Ureter (tissue), 1 donor: ENCODE data around the gene RNF208. TPM values are rescaled to one million over a fixed set of nuclear protein-coding genes. Genes with fewer than 3 reads are reported as not detected.

Experiments
- DNase-seq: peaks from one replicate; pipeline ENCODE4 v3.0.0-alpha.2; 2020; ENCODE audit warnings: low spot score
- total RNA-seq: library from RNA; stranded (reverse); gene quantifications from one replicate; pipeline ENCODE4 v1.2.4, GENCODE V29; 2023
- donor health status: DM: yes; HTN: yes; CAD: no.

RNF208 gene
- total RNA-seq, 1 donor from 2014 or later = 6.5 TPM

DNA sequence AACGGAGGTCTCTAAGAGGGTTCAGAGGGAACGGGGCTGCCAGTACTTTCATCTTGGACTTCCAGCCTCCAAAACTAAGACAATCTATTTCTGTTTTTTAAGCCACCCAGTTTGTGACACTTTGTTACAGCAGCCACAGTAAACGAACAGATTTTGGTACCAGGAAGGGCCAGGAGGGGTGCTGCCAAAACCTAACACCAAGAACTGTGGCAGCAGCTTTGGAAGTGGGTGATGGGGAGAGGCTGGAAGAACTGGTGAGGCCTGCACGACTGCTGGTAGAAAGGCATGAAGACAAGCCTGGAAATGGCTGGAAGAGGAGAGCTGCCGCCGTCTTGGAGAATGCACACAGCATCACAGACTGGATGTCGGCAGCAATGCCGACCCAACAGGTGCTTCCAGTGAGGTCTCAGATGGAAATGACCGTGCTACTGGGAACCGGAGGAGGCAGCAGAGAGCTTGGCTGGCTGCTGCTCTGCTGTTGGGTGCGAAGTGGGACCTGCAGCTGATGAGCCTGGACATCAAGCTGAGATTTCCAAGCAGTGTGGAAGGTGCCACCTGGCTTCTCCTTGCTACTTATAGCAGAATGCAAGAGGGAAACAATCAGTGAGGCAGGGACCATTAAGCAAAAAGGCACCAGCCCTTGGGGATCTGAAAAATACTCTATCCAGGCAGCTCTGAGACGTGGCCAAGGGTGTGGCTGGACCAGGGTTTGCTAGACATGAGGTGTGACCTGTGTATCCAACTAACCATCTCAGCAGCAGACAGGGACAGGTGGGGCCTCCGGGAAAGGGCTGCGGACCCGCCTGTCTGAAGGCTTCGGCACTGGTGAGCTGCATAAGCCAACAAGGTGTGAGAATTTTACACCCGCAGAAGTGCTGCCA, 45.5 kb downstream of the RNF208 start:
- no peak for DNase-seq

DNA sequence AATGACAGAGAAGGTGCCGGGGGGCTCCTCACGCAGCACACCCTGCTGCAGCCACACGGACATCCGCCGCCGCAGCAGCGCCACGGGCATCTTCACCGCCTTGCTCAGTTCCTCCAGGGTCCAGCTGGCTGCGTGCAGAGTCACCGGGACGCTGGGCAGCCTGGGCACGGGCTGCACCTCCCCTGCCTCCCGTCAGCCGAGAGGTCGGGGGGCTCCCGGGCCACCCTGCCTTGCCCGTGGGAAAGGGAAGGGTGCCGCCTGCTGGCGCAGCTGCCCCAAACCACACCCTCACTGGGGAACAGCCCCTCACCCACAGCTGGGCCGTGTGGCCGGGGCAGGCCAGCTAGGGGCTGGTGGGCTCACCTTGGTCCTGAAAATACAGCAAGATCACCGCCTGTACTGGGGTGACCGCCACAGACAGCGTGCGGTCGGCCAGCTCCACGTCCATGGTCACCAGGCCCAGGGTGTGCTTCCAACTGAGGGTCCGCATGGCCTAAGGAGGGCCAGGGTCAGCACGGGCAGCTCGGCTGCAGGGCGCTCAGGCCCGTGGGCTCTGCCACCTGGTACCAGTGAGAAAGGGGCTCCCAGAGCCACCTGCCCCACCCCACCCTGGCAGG, 46.6 kb downstream of the RNF208 start:
- DNase-seq = no peak

DNA sequence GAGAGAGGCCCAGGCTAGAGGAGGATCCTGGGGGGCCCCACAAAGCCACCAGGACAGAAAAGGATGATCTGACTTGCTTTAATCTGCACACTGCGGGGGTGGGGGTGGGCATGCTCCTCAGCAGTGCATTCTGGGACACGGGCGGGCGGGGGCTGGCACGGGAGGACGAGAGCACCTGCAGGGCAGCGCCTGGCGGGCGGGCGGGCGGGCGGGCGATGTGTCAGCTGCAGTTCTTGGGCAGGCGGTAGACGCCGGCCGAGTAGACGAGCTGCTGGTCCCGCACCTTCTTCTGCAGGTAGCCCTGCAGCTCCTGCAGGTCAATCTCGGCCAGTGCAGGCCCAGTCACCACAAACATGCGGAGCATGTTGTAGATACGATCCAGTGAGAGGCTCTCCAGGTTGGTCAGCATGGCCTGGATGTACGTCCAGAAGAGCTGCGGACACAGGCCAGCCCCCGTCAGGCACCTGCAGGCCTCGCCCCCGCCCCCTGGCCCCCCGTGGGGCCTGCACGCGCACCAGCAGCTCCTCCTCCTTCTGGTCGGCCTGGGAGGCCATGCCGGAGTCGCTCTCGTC, 47.2 kb downstream of the RNF208 start:
- no peak for DNase-seq

DNA sequence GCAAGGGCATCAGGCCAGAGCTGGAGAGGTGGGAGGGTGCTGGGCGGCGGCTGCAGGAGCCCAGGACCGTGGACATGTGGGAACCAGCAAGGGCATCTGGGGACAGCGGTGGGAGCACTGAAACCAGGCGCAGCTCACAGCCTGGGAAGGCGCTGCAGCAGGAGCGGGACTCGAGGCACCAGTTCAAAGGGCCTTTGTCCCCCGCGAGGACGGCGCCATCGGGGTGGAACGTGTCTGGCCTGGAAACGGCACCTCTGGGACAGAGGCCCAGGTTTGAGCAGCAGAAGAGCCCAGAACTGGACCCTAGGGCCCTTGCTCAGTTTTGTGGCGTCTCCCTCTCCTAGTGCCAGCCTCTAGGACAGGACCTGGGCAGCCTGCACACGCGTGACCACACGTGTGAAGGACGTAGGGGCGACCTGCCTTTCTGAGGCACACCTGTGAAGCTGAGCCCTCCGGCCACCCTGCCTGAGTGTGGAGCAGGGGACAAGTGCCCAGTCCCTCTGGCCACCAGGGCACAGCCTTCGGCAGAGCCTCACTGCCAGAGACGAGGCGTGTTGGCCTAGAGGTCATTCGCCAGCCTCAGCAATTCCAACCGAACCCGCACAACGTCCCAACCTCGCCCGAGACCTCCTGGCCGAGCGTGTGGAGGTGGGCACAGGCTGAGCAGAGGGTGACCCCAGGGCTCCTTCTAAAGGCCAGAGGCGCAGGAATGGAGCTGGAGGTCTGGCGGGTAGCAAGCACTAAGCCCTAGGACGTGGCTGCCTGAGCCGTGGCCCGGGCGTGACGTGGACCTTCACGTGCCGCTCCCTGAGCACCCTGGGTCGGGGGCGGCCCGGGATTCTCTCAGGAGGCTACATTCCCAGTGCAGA, 48.0 kb downstream of the RNF208 start:
- no peak for DNase-seq

DNA sequence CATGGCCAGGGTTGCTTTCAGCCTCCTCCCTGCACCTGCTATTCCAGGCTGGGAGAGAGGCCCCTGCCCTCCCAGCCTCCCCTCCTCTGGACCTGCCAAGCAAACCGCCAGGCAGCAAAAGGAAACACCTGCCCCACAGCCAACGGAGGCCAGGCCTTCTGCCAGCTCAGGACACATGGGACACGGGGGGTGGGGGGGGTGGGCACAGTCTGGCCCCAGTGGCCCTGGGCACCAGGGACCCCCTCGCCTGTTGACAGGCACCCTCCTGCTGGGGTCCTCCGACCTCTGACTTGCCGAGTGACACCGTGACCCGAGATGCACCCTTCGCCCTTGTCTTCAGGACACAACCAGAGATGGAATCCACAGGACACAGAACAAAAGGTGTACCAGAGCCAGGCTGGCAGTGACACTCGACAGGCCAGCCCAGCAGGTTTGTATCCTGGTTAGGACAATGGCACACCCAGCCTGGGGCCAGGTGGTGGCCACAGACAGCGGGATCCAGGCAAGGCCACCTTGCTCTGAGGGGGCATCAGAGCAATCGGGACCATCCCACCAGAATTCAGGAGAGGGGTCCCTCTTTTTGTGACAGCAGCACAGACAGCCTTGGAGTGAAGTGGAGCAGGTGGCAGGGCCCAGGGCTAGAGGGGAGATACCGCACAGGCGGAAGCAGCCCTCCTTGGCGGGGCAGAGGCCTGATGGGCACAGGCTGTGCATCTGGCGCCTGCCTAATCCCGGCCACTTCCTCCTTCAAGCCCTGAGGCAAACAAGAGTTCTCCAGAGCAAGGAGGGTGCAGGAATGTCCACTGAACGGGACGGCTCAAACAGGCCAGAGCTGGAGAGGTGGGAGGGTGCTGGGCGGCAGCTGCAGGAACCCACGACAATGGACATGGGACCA, 48.9 kb downstream of the RNF208 start:
- DNase-seq = no peak

DNA sequence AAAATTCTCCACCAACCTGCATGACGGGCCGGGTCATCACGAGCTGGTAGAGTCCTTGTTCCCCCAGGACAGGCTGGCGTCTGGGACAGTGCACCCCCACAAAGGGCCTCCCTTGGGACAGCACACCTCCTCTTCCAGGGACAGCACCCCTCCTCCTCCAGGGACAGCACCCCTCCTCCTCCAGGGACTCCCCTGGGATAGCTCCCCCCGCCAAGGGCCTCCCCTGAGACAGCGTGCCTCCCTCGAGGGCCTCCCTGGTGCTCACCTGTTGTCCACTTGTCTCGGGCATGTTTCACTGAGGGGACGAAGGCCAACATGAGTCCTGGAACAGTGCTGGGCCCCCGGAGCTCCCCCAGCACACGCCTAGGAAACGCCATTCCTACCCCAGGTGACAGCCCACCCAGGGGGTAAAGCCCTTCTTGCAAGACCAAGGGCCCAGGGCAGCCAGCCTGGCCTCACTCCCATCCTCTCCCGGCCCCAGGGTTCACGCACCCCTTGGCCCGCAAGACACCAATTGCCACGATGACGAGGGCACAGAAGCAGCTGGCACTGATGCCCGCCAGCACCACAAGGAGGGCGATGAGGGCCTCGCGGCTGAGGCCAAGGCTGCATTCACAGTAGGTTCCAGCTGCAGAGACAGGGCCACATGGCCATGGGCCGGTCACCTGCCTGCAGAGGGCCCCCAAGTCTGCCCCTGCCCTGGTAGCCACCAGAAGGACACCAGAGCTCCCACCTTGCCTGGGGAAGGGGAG, 50.7 kb downstream of the RNF208 start:
- DNase-seq = no peak

DNA sequence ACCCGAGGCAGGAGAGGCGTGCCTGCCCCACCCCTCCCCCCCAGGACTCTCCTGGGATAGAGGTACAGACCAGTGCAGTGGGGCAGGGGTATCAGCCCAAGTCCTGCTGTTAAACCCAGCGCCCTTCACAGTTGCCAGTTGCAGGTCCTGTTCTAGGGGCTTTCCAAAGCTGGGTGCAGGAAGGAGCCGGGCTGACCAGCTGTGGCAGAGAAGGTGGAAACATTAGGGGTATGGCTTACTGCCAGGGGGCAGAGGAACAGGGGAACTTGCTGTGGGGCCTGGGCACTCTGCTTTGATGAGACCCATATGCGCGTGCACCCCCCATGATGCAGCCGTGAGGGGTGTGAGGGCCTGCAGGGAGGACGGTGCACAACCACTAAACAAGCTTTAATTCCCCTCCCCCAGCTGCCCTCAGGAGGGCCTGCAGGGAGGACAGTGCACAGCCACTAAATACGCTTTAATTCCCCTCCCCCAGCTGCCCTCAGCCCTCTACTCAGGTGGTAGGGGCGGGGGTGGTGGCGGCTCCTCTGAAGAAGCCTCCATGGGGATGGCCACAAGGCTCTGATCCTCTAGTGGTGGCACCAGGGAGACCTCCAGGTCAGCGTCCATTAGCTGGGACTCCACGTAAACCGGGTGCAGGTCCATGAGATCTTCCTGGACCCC, 51.4 kb downstream of the RNF208 start:
- no peak for DNase-seq

Other genes with a start within 250 kb of the RNF208 start
- gene PTGDS, start 244.7 kb downstream of the RNF208 start, total RNA-seq = 111 TPM
- gene LCNL1, start 239.2 kb downstream of the RNF208 start, total RNA-seq = 1.7 TPM
- 51.5 TPM for gene PAXX, start 229.8 kb downstream of the RNF208 start, total RNA-seq
- 3.6 TPM for gene CLIC3, start 225.7 kb downstream of the RNF208 start, total RNA-seq
- 25.7 TPM for gene ABCA2, start 194.0 kb downstream of the RNF208 start, total RNA-seq
- not detected for gene FUT7, start 190.2 kb downstream of the RNF208 start, total RNA-seq
- 138 TPM for gene NPDC1, start 176.1 kb downstream of the RNF208 start, total RNA-seq
- gene ENTPD2, start 168.2 kb downstream of the RNF208 start, total RNA-seq = 1.3 TPM
- gene SAPCD2, start 151.7 kb downstream of the RNF208 start, total RNA-seq = 1.6 TPM
- gene UAP1L1, start 144.7 kb downstream of the RNF208 start, total RNA-seq = 12.7 TPM
- 57.8 TPM for gene MAN1B1, start 135.3 kb downstream of the RNF208 start, total RNA-seq
- gene DPP7, start 107.5 kb downstream of the RNF208 start, total RNA-seq = 157 TPM
- 0.21 TPM for gene GRIN1, start 83.1 kb downstream of the RNF208 start, total RNA-seq
- not detected for gene LRRC26, start 52.2 kb downstream of the RNF208 start, total RNA-seq
- not detected for gene TMEM210, start 50.2 kb downstream of the RNF208 start, total RNA-seq
- gene ANAPC2, start 33.7 kb downstream of the RNF208 start, total RNA-seq = 74.5 TPM
- gene SSNA1, start 33.6 kb downstream of the RNF208 start, total RNA-seq = 58.3 TPM
- 17.6 TPM for gene TPRN, start 21.5 kb downstream of the RNF208 start, total RNA-seq
- gene TMEM203, start 16.6 kb downstream of the RNF208 start, total RNA-seq = 36.2 TPM
- gene NDOR1, start 16.5 kb downstream of the RNF208 start, total RNA-seq = 20.3 TPM
- gene CYSRT1, start 2.9 kb upstream of the RNF208 start, total RNA-seq = 1.9 TPM
- gene RNF224, start 5.3 kb upstream of the RNF208 start, total RNA-seq = 0.34 TPM
- gene SLC34A3, start 8.7 kb upstream of the RNF208 start, total RNA-seq = not detected
- 351 TPM for gene TUBB4B, start 19.0 kb upstream of the RNF208 start, total RNA-seq
- gene STPG3, start 29.0 kb upstream of the RNF208 start, total RNA-seq = not detected
- 45.2 TPM for gene NELFB, start 33.1 kb upstream of the RNF208 start, total RNA-seq
- 15.4 TPM for gene TOR4A, start 55.5 kb upstream of the RNF208 start, total RNA-seq
- 7.1 TPM for gene NRARP, start 80.0 kb upstream of the RNF208 start, total RNA-seq
- gene EXD3, start 200.9 kb upstream of the RNF208 start, total RNA-seq = 43.0 TPM
- 12.5 TPM for gene NOXA1, start 201.2 kb upstream of the RNF208 start, total RNA-seq
- gene ENTPD8, start 219.1 kb upstream of the RNF208 start, total RNA-seq = not detected
- gene NSMF, start 237.1 kb upstream of the RNF208 start, total RNA-seq = 49.3 TPM